H9 (cell line): ENCODE results near the gene MYRF. TPM values are rescaled to one million over a fixed set of nuclear protein-coding genes. Genes with fewer than 3 reads are reported as not detected.

Experiments
- DNase-seq: peaks from one replicate; pipeline ENCODE4 v3.0.0-alpha.2; 2017
- H2AFZ ChIP-seq: one replicate; pipeline ENCODE4 v1.6.1; 2013; ENCODE audit warnings: mild to moderate bottlenecking, low read length, control low read depth, moderate library complexity
- H2AK5ac ChIP-seq: 2 replicates; pipeline ENCODE4 v1.6.1; 2013; ENCODE audit warnings: low read length, control low read depth, mixed read lengths; ENCODE audit not compliant: insufficient read length
- H2BK120ac ChIP-seq: one replicate; pipeline ENCODE4 v1.6.1; 2013; ENCODE audit warnings: low read depth, mild to moderate bottlenecking, low read length, control low read depth, inconsistent platforms; ENCODE audit not compliant: poor library complexity, severe bottlenecking
- H2BK12ac ChIP-seq: 2 replicates; pipeline ENCODE4 v1.6.1; 2013; ENCODE audit warnings: low read length, control low read depth, mixed read lengths, low read depth; ENCODE audit not compliant: insufficient read length
- H2BK15ac ChIP-seq: 2 replicates; pipeline ENCODE4 v1.6.1; 2013; ENCODE audit warnings: low read depth, low read length, control low read depth
- H2BK20ac ChIP-seq: one replicate; pipeline ENCODE4 v1.6.1; 2013; ENCODE audit warnings: low read depth, mild to moderate bottlenecking, low read length, control low read depth, inconsistent platforms; ENCODE audit not compliant: poor library complexity, severe bottlenecking
- H2BK5ac ChIP-seq: 2 replicates; pipeline ENCODE4 v1.6.1; 2013; ENCODE audit warnings: low read length, control low read depth, mixed read lengths; ENCODE audit not compliant: insufficient read length
- H3K14ac ChIP-seq: 2 replicates; pipeline ENCODE4 v1.6.1; 2013; ENCODE audit warnings: low read length, control low read depth; ENCODE audit not compliant: insufficient read depth
- H3K18ac ChIP-seq: 2 replicates; pipeline ENCODE4 v1.6.1; 2013; ENCODE audit warnings: low read depth, mild to moderate bottlenecking, mixed read lengths, low read length, control low read depth; ENCODE audit not compliant: insufficient read length
- H3K23ac ChIP-seq: 2 replicates; pipeline ENCODE4 v1.6.1; 2013; ENCODE audit warnings: low read length, control low read depth, mixed read lengths, low read depth; ENCODE audit not compliant: insufficient read length
- H3K23me2 ChIP-seq: 2 replicates; pipeline ENCODE4 v1.6.1; 2013; ENCODE audit warnings: low read depth, mild to moderate bottlenecking, mixed read lengths, low read length, control low read depth; ENCODE audit not compliant: insufficient read length, poor library complexity, severe bottlenecking
- H3K27ac ChIP-seq: 2 replicates; pipeline ENCODE4 v1.5.1; 2013; ENCODE audit warnings: low read length, control low read depth, mixed read lengths, low read depth; ENCODE audit not compliant: insufficient read length
- H3K27me3 ChIP-seq: 2 replicates; pipeline ENCODE4 v1.6.1; 2013; ENCODE audit warnings: low read length, control low read depth, inconsistent platforms; ENCODE audit not compliant: insufficient read depth
- H3K4ac ChIP-seq: 2 replicates; pipeline ENCODE4 v1.6.1; 2013; ENCODE audit warnings: low read depth, mild to moderate bottlenecking, control low read depth, inconsistent platforms, low read length, moderate library complexity
- H3K4me1 ChIP-seq: 2 replicates; pipeline ENCODE4 v1.6.1; 2013; ENCODE audit warnings: low read length, control low read depth, inconsistent platforms; ENCODE audit not compliant: insufficient read depth
- H3K4me2 ChIP-seq: 2 replicates; pipeline ENCODE4 v1.6.1; 2013; ENCODE audit warnings: low read length, control low read depth, mixed read lengths; ENCODE audit not compliant: insufficient read length, insufficient read depth
- H3K56ac ChIP-seq: 2 replicates; pipeline ENCODE4 v1.6.1; 2013; ENCODE audit warnings: low read depth, mild to moderate bottlenecking, mixed read lengths, low read length, control low read depth; ENCODE audit not compliant: insufficient read length
- H3K79me1 ChIP-seq: 2 replicates; pipeline ENCODE4 v1.6.1; 2013; ENCODE audit warnings: low read depth, mild to moderate bottlenecking, moderate library complexity, low read length, control low read depth, inconsistent platforms; ENCODE audit not compliant: insufficient read depth, poor library complexity, severe bottlenecking
- H3K79me2 ChIP-seq: 2 replicates; pipeline ENCODE4 v1.6.1; 2013; ENCODE audit warnings: low read length, control low read depth, inconsistent platforms; ENCODE audit not compliant: insufficient read depth
- H3K9ac ChIP-seq: 2 replicates; pipeline ENCODE4 v1.6.1; 2013; ENCODE audit warnings: low read length, control low read depth, mixed read lengths; ENCODE audit not compliant: insufficient read length; ENCODE audit errors: extremely low read depth
- H3K9me3 ChIP-seq: one replicate; pipeline ENCODE4 v1.6.1; 2013; ENCODE audit warnings: low read depth, low read length, inconsistent platforms; ENCODE audit not compliant: control insufficient read depth
- H3T11ph ChIP-seq: one replicate; pipeline ENCODE4 v1.6.1; 2013; ENCODE audit warnings: mild to moderate bottlenecking, low read length, control low read depth, inconsistent platforms
- H4K20me1 ChIP-seq: one replicate; pipeline ENCODE4 v1.6.1; 2013; ENCODE audit not compliant: control insufficient read depth, insufficient read length, insufficient read depth
- H4K5ac ChIP-seq: 2 replicates; pipeline ENCODE4 v1.6.1; 2013; ENCODE audit warnings: low read depth, mild to moderate bottlenecking, mixed read lengths, low read length, control low read depth; ENCODE audit not compliant: insufficient read length
- H4K8ac ChIP-seq: replicated peaks from 2 replicates; pipeline ENCODE4 v1.6.1; 2013; ENCODE audit warnings: low read length, control low read depth, mixed read lengths, low read depth; ENCODE audit not compliant: insufficient read length
- H4K91ac ChIP-seq: 2 replicates; pipeline ENCODE4 v1.6.1; 2013; ENCODE audit warnings: low read depth, mild to moderate bottlenecking, moderate library complexity, mixed read lengths, low read length, control low read depth; ENCODE audit not compliant: insufficient read length
- H3K27ac Mint-ChIP-seq, 3 experiments: 2 replicates in 2 of 3; 3 replicates in 1 of 3; pipeline ENCODE4 v1.8.0; 2020 to 2021; ENCODE audit warnings: mixed read lengths in 3 of 3, mild to moderate bottlenecking in 1 of 3, moderate library complexity in 1 of 3
- H3K27me3 Mint-ChIP-seq: 2 replicates; pipeline ENCODE4 v1.8.0; 2021; ENCODE audit warnings: low read depth, mild to moderate bottlenecking, moderate library complexity, mixed read lengths
- H3K36me3 Mint-ChIP-seq, 3 experiments: 2 replicates in 2 of 3; 3 replicates in 1 of 3; pipeline ENCODE4 v1.8.0; 2020 to 2021; ENCODE audit warnings: low read depth in 3 of 3, mixed read lengths in 3 of 3; ENCODE audit not compliant: insufficient read depth in 1 of 3
- H3K4me1 Mint-ChIP-seq, 2 experiments: 2 replicates each; pipeline ENCODE4 v1.8.0; 2020; ENCODE audit warnings: mixed read lengths in 2 of 2
- H3K4me3 Mint-ChIP-seq, 2 experiments: 2 replicates in 1 of 2; 3 replicates in 1 of 2; pipeline ENCODE4 v1.8.0; 2020 to 2021; ENCODE audit warnings: mild to moderate bottlenecking in 2 of 2, mixed read lengths in 2 of 2, moderate library complexity in 1 of 2
- H3K9me3 Mint-ChIP-seq, 2 experiments: 2 replicates in 1 of 2; 3 replicates in 1 of 2; pipeline ENCODE4 v1.8.0; 2020; ENCODE audit warnings: mild to moderate bottlenecking in 2 of 2, mixed read lengths in 2 of 2, moderate library complexity in 1 of 2
- CTCF ChIP-seq: fragments of 200-600 bp; sonication (generic); conservative IDR thresholded peaks from 3 replicates; pipeline ENCODE4 v1.8.0; 2021; ENCODE audit warnings: antibody characterized with exemption, mild to moderate bottlenecking
- WGBS: extraction: QIAGEN DNeasy Blood & Tissue Kit; methylation state at CpG from one replicate; pipeline ENCODE4 v1.1.7; 2013; ENCODE audit warnings: missing lambda C conversion rate, low lambda C conversion rate, mixed read lengths; ENCODE audit not compliant: insufficient read length; ENCODE audit errors: extremely low coverage; 5-methylcytosine and 5-hydroxymethylcytosine counted together
- total RNA-seq: library from RNA; stranded (reverse); gene quantifications from 2 replicates; pipeline ENCODE4 v1.2.1, GENCODE V29; 2021

MYRF gene
- total RNA-seq, 1 experiment from 2014 or later = 13.9 TPM

- Mint-ChIP-seq H3K4me1 (peaks cover 0 to 2% of the 10 kb centered on the region in 2 experiments; a peak in 1 of 4 replicates), H3K4me3 (no peak overlapping the region), H3K9me3 (no peaks in the 10 kb centered on the region), H3K27me3 (no peaks in the 10 kb centered on the region), H3K27ac (peak overlapping the region in 2 of 3 experiments; percentile 55 to 94; a peak in 2 of 7 replicates), H3K36me3 (peaks cover 8 to 22% (median 21%) of the 10 kb centered on the region in 3 experiments)
- Histone ChIP-seq H4K8ac (no peak overlapping the region), H3K4ac (no peak overlapping the region), H3K4me1 (no peaks in the 10 kb centered on the region), H4K5ac (no peak overlapping the region), H3K56ac (no peak overlapping the region), H3K18ac (no peak overlapping the region), H2BK12ac (no peak overlapping the region), H3K79me1 (no peaks in the 10 kb centered on the region), H3K23me2 (no peaks in the 10 kb centered on the region), H2BK15ac (no peak overlapping the region), H3K4me2 (no peak overlapping the region), H3K9me3 (no peaks in the 10 kb centered on the region), H4K91ac (no peak overlapping the region), H2AFZ (no peak overlapping the region), H3K9ac (no peak overlapping the region), H2BK120ac (no peak overlapping the region), H2AK5ac (no peak overlapping the region), H3T11ph (no peak overlapping the region), H2BK20ac (no peak overlapping the region), H4K20me1 (no peaks in the 10 kb centered on the region), H3K79me2 (no peaks in the 10 kb centered on the region), H3K27ac (no peak overlapping the region), H3K23ac (no peak overlapping the region), H3K27me3 (no peaks in the 10 kb centered on the region), H3K14ac (no peak overlapping the region), H2BK5ac (no peak overlapping the region)
- no CpG with 5 or more reads among the region's 33 CpGs for WGBS
- no peak for DNase-seq
- TF ChIP-seq CTCF = peak; percentile 38; the same call in 2 of the 3 replicates
Observed at GRCh38 chr11:61728066-61728939, 24.1 kb upstream of the MYRF start.
